Neural crest cell (in vitro differentiated cells): Measurements from ENCODE around the gene PLEKHG5. TPM values are rescaled to one million over a fixed set of nuclear protein-coding genes. Genes with fewer than 3 reads are reported as not detected.

ENCODE experiments used
- DNase-seq: peaks from one replicate; pipeline ENCODE4 v3.0.0; 2021; ENCODE audit warnings: low read depth, mixed read lengths, low spot score
- H3K27ac Mint-ChIP-seq: one replicate; pipeline ENCODE4 v1.8.0; 2021; ENCODE audit warnings: mild to moderate bottlenecking, mixed read lengths; ENCODE audit not compliant: unreplicated experiment
- H3K27me3 Mint-ChIP-seq: 2 replicates; pipeline ENCODE4 v1.8.0; 2021; ENCODE audit warnings: low read depth, mild to moderate bottlenecking, mixed read lengths
- H3K36me3 Mint-ChIP-seq: 2 replicates; pipeline ENCODE4 v1.8.0; 2021; ENCODE audit warnings: low read depth, mild to moderate bottlenecking, mixed read lengths
- H3K4me1 Mint-ChIP-seq: 2 replicates; pipeline ENCODE4 v1.8.0; 2021; ENCODE audit warnings: mixed read lengths
- H3K4me3 Mint-ChIP-seq: one replicate; pipeline ENCODE4 v1.8.0; 2021; ENCODE audit warnings: mild to moderate bottlenecking, mixed read lengths
- H3K9me3 Mint-ChIP-seq: 2 replicates; pipeline ENCODE4 v1.8.0; 2021; ENCODE audit warnings: mixed read lengths
- total RNA-seq: library from RNA; stranded (reverse); gene quantifications from 2 replicates; pipeline ENCODE4 v1.2.1, GENCODE V29; 2021
- TF ChIP-seq, protein P1 (sequence below): fragments of 200-600 bp; sonication (generic); conservative IDR thresholded peaks from 2 replicates; pipeline ENCODE4 v1.5.0; 2021; ENCODE audit warnings: antibody characterized with exemption, mild to moderate bottlenecking

PLEKHG5 gene
- total RNA-seq, 1 donor from 2014 or later, result 31.7 TPM

DNA sequence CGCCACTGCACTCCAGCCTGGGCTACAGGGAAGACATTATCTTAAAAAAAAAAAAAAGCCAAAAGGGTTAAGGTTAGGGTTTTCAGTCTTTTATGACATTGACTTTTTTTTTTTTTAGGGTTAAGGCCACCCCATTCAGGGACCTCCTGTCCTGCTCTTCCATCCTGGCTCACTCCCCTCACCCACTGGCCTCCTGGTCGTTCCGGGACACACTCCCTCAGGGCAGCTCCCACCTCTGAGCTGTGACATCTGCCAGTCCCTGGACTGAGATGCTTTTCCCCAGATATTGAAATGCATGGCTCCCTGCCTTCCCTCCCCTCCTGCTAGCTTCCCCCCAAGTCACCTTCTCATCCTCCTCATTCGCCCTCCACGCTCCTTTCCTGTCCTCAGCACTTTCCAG is 9.6 kb downstream of the PLEKHG5 start:
- TF ChIP-seq, protein P1, sequence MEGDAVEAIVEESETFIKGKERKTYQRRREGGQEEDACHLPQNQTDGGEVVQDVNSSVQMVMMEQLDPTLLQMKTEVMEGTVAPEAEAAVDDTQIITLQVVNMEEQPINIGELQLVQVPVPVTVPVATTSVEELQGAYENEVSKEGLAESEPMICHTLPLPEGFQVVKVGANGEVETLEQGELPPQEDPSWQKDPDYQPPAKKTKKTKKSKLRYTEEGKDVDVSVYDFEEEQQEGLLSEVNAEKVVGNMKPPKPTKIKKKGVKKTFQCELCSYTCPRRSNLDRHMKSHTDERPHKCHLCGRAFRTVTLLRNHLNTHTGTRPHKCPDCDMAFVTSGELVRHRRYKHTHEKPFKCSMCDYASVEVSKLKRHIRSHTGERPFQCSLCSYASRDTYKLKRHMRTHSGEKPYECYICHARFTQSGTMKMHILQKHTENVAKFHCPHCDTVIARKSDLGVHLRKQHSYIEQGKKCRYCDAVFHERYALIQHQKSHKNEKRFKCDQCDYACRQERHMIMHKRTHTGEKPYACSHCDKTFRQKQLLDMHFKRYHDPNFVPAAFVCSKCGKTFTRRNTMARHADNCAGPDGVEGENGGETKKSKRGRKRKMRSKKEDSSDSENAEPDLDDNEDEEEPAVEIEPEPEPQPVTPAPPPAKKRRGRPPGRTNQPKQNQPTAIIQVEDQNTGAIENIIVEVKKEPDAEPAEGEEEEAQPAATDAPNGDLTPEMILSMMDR, result no peak
- Mint-ChIP-seq H3K9me3 (no peaks in the 10 kb centered on the region), H3K27me3 (no peaks in the 10 kb centered on the region), H3K4me1 (peaks cover 25% of the 10 kb centered on the region), H3K4me3 (peak overlapping the region; percentile 28), H3K36me3 (no peaks in the 10 kb centered on the region), H3K27ac (no peak overlapping the region)
- DNase-seq, result no peak

DNA sequence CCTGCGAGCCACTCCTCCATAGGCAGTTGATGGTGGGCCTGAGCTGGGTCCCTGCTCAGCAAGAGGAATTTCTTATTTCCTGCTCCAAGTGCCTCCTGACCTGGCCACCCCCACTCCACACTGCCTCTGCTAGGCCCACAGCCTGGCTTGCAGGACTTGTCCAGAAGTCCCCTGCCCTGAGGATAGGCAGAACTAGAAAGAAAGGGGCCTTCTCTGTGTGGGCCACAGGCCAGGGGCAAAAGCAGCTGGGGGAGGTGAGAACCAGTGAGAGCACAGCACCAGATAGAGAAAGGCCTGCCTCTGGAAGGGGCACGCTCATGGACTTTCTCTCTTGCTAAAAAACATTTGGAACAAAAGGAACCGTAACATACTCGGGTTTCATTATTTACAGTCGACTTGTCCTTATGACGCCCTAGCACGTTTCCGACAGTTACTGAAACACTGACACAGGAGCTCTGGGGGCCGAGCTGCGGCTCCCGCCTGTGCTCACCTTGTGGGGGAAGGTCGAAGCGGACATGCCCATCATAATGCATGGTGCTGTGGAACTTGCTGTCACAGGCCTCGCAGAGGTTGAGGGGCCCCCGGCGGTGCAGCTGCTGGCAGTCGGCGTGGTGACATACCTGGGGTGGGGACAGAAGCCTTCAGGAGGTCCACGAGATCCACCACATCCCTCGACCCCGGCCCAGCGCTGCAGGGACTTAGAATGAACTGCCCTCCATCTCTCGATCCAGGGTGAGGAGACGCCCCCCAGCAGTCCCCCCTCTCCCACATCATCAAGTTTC is 14.2 kb downstream of the PLEKHG5 start:
- no peaks in the 10 kb centered on the region for H3K9me3 Mint-ChIP-seq
- no peak overlapping the region for H3K4me3 Mint-ChIP-seq
- DNase-seq, result no peak
- H3K27me3 Mint-ChIP-seq, result no peaks in the 10 kb centered on the region
- peak overlapping the region; percentile 35 for H3K27ac Mint-ChIP-seq
- TF ChIP-seq, protein P1, result no peak
- H3K4me1 Mint-ChIP-seq, result peaks cover 16% of the 10 kb centered on the region
- no peaks in the 10 kb centered on the region for H3K36me3 Mint-ChIP-seq

DNA sequence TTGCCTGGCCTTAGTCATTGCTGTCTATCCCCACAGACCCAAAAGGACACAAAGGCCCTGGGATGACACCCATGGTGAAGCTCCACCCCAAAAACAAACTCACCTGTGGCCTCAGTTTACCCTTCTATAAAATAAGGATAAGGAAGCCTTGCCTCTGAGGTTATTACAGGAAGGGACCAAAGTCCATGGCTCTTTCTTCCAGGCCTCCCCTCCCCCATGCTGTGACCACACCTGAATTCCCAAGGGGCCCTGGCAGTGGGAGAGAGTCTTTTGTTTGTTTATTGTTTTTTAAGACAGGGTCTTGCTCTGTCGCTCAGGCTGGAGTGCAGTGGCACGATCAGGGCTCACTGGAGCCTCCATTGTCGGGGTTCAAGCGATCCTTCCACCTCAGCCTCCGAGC is 15.0 kb downstream of the PLEKHG5 start:
- H3K9me3 Mint-ChIP-seq, result no peaks in the 10 kb centered on the region
- peaks cover 13% of the 10 kb centered on the region for H3K4me1 Mint-ChIP-seq
- H3K27me3 Mint-ChIP-seq, result no peaks in the 10 kb centered on the region
- no peak overlapping the region for H3K27ac Mint-ChIP-seq
- no peaks in the 10 kb centered on the region for H3K36me3 Mint-ChIP-seq
- H3K4me3 Mint-ChIP-seq, result no peak overlapping the region
- TF ChIP-seq, protein P1, result no peak
- DNase-seq, result no peak

DNA sequence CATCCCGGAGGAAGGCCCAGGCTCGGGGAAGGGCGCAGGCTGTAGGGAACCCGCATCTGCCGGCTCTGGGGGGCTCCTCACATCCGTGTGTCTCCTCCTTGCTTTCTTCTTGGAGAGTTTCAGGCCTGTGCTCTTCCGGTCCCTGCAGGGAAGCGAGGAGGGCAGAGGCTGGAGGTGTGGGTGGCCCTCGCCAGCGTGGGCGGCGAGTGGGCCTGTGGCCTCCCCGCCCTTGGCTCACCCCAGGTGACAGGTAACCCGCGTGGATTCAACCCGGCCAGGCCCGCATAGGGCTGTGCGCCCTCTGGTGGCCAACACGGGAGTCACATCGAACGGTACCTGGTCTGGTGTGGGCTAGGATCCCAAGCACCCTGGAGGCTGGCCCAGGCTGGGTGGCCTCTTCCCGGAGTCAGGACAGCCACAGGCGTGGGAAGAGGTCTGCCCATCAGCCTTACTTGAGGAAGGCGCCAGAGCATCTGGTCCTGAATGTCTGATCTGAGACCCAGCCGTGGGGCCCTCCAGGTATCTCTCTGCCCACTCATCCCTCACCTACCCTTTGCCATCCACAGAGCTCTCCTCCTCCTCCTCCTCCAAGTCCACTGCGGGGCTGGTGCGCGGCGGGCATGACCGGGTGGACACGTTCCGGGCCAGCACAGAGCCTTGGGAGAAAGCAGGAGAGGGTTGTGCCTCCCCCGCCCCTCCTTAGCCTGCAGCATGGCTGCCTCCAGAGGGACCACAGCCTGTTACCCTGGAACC is 15.9 kb downstream of the PLEKHG5 start:
- Mint-ChIP-seq H3K9me3 (no peaks in the 10 kb centered on the region), H3K4me3 (no peak overlapping the region), H3K4me1 (peaks cover 13% of the 10 kb centered on the region), H3K27me3 (no peaks in the 10 kb centered on the region), H3K36me3 (no peaks in the 10 kb centered on the region), H3K27ac (no peak overlapping the region)
- DNase-seq, result peak; percentile 65
- TF ChIP-seq, protein P1, result peak; percentile 94

DNA sequence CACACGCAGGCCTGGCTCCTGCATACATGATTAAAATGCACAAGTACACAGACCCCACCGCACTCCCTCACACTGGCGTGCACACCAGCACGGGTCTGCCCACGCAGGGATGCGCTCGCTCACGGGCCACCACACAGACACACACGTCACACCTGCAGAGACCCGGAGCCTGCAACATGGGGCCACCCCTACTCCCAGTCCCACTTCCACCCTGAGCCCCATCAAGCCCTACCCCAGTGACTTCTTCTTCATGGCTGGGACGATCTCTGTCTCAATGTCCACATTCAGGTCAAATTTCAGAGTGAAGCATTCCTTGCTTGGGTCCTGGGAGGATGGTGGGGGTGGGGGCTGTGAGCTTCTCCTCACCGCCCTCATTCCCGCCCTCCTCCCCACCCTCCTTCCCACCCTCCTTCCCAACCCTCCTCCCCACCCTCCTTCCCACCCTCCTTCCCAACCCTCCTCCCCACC is 16.6 kb downstream of the PLEKHG5 start:
- H3K4me1 Mint-ChIP-seq, result peaks cover 13% of the 10 kb centered on the region
- no peaks in the 10 kb centered on the region for H3K27me3 Mint-ChIP-seq
- H3K36me3 Mint-ChIP-seq, result no peaks in the 10 kb centered on the region
- H3K9me3 Mint-ChIP-seq, result no peaks in the 10 kb centered on the region
- TF ChIP-seq, protein P1, result no peak
- DNase-seq, result no peak
- H3K27ac Mint-ChIP-seq, result no peak overlapping the region
- no peak overlapping the region for H3K4me3 Mint-ChIP-seq
